HG03159 (cell line): ENCODE data around the gene ELAVL2.

ENCODE experiments used
- ATAC-seq: cut with Tn5 transposase; IDR thresholded peaks from one replicate; pipeline ENCODE4 v1.9.1; 2021; ENCODE audit warnings: mild to moderate bottlenecking, moderate library complexity; ENCODE audit not compliant: unreplicated experiment

Gene ELAVL2

DNA sequence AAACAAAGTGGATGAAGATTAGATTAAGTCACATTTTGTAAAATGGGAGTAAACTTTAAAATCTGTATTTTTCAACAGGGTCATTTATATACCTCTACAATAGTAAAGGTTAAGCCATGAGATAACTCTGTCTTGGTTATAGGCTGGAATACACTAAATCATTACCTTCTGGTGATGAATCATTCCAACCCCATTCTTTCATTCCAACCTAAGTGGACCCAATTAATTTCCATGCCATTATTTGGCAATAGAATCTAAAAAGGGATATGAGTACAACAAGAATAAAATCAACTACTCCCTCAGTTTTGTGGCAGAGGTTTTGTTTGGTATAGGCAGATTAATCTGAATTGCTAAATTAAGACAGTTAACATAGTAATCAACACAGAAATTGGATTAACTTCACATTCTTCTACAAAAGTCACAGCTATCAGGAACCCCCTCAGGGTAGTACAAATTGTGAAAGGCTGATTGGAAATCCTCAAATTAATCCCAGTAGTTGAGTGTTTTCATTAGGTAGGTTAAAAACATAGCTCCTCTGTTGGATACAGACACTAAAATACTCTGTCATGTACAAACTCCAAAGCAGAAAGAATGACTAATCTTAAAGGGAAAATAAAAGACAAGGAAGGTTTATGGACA, 54.2 kb downstream of the ELAVL2 start:
- ATAC-seq, result no peak

DNA sequence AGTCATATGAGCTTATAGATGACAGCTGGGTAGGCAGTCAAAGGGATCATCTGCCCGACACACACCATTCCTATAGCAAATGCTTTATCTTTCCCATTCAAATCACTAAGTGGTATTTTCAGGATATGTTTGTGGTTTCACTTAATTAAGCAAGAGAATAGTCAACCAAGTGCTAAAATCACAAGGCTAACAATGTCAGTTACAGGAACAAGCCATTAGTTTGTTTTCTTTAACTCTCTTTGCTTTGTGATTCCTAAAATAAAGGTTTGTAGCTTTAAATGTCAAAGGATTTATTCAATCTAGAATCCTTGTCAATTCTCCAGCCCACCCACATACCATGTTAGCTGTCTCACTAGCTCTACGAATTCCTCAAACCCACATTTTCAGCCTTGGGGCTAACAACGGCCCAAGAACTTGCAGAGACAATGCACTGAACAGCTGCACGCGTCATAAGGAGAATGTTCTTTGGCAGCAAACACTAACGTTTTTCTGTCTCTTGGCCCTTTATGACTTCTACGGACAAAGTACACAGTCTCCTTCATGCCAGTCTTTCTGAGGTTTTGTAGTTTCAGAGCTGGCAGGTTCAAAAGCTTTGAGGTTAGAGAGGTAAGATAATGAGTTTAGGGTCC, 56.6 kb downstream of the ELAVL2 start:
- ATAC-seq, result no peak

DNA sequence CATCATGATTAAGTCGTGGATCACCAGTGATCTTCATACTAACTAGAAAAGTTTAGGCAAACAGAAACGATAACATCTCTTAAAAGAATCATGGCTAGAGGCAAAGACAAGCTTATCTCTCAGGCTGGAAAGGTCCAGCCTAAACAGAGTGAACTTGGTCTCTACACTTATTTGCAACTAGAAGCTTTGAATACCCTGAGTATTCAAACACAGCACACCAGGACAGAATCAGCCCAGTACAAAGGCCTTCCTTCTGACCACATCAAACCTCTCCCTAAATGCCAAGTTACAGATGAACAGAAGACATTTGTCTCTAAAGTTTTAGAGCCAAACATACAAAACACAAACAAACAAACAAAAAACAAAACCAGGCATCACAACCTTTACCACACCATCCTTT, 57.2 kb downstream of the ELAVL2 start:
- ATAC-seq, result no peak

GRCh38 chr9:23766613-23767012, 59.4 kb downstream of the ELAVL2 start:
- no peak for ATAC-seq

DNA sequence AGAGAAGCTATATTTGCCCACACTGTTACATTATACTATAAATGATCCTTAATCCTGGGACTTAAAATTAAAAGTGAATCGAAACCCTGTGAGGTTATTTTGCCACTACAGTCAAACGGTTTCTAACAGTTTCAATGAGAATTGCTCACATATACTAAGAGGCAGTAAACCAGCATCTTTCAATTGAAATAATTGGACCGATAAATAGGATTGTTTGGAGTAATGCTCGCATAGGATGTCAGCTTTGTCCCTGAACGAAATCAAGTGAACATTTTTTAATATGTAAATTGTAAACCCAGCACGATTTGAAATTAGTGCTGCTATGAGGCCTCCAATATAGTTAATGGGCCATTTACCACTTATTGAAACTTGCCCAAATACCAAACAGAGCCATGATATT, 60.5 kb downstream of the ELAVL2 start:
- no peak for ATAC-seq

DNA sequence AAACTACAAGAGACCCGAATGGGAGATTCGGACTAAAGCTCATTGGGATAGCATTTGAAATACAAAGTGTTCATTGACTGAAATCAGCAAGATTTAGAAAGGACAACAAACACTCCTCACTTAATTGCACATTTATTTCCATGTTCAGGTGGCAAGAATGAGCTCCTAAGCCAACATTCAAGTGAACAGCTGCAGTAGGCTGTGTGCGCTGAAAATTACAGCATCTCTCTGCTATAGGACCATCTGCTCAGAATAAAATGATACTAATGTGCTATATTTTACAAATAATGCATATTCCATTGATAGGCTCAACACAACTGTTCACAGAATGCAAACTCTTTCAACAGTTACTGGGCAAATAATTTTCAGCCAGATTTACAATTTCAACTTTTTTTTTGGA, 61.8 kb downstream of the ELAVL2 start:
- no peak for ATAC-seq

GRCh38 chr9:23754551-23754950, 71.5 kb downstream of the ELAVL2 start:
- ATAC-seq, result no peak

DNA sequence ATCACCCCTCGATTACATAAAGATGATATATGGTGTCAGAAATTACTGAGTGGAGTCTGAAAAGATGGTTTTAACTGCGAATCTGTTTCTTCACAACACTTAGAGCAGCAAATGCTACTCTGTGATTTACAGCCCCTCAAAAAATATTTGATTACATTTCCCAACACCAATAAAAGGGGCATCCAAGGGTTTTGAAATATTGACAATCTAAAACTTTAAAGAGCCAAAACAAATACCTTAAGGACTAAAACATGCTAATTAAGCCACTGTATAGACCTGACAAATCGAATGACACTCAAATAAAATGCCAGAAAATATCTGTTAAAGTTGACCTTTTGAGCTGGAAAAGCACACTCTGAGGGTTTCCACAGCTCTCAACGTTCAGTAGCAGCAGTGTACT, 73.2 kb downstream of the ELAVL2 start:
- no peak for ATAC-seq

GRCh38 chr9:23751633-23752032, 74.4 kb downstream of the ELAVL2 start:
- ATAC-seq, result no peak

DNA sequence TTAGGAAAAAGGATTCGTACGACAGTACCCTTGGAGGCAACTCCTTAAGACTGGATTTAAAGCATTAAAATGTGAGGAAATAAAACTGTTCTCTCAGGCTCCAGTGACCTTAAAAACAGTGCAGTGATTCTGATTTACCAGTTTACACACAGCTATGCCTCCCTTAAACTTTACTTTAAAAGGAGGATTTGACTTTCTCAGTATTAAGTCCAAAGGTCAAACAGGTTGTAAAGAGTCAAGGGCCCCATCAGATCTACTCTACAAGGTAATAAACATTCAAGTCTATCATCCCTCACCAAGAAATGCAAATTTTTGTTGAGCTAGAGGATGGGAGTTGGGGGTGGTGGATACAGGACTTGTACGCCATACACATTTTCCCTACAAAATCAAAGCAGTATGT, 75.2 kb downstream of the ELAVL2 start:
- no peak for ATAC-seq

DNA sequence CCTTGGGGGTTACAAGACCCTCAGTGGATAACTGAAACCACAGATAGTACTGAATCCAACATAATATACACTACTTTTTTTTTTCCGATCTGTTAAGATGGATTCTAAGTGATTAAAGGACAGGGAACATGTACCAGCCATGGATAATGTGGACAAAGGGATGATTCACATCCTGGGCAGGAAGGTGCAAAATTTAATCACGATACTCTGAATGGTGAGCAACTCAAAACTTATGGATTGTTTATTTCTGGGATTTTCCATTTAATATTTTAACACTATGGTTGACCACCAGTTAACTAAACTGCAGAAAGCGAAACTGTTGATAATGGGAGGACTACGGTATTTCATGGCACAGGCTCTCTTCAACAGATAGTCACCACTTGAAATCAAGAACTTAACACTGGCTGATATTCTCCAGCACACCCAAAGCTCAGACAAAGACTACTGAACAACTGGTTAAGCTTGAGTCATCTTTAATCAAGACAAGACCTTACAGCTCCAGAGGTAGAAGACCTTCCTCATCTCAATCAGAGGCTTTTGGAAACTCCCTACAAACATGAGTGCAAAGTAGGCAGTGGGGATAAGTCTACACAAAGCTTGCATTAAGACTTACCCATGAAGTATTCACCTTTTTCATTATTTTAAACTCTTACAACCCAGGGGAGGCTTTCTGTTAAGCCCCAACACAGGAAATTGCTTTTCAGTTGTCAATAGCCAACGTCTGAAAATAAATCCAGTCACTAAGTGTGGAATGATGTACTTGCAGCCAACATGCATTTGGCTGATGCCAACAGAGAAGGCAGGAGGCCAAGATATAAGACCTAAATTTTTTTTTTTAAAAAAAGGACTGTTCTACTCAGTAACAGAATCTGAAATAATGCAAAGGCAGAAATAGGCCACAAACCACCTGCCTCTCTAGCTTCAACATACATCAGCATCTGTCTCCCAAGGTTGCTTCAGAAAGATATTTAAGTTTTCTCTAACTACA, 78.7 kb downstream of the ELAVL2 start:
- no peak for ATAC-seq

- ATAC-seq, result no peak
These were observed 79.7 kb downstream of the ELAVL2 start for GRCh38 chr9:23746317-23746716.

GRCh38 chr9:23743036-23743435, 83.0 kb downstream of the ELAVL2 start:
- no peak for ATAC-seq

DNA sequence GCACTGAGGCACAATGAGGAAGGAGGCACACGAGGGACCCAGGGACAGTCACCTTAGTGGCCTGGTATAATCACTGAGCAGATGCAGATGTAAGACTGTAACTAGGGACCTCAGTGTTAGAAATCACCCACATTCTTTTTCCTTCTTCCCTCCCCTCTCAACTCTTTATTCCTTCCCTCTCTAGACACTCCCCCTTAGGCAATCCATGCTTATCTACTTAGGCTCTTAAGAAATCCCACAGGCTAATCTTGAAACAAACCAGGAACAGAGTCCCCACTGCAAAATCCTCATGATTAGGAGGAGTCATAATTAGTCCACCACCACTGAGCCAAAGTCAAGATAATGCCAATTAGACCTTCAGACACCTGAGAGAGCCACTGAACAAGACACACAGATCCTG, 84.7 kb downstream of the ELAVL2 start:
- no peak for ATAC-seq

DNA sequence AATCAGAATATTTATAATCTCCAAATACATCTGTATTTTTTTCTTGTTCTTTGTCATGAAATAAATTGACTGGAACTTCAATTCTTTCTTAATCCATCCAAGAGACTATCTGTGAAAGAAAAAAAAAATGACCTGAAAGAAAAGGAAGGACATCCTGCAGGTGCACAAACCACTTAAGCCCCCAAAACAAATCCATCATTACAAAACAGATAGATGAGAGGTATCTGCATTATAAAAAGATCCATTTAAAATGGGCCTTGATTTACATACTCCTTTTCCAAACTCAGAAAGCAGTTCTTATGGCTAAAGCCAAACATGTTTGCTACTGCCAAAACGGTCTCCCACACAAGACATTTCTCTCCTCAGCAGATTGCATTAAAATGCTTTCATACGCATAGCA, 85.5 kb downstream of the ELAVL2 start:
- ATAC-seq, result no peak

GRCh38 chr9:23739753-23740152, 86.3 kb downstream of the ELAVL2 start:
- no peak for ATAC-seq

GRCh38 chr9:23736293-23736692, 89.7 kb downstream of the ELAVL2 start:
- no peak for ATAC-seq

- ATAC-seq, result no peak
These were observed 92.5 kb downstream of the ELAVL2 start for GRCh38 chr9:23733495-23734078.

GRCh38 chr9:23731353-23731752, 94.7 kb downstream of the ELAVL2 start:
- ATAC-seq, result no peak

- ATAC-seq, result no peak
These were observed 95.7 kb downstream of the ELAVL2 start for GRCh38 chr9:23730364-23730763.

- no peak for ATAC-seq
These were observed 97.3 kb downstream of the ELAVL2 start for GRCh38 chr9:23728736-23729135.
